ENCODE data around the gene ADARB2.

The ADARB2 gene

DNA sequence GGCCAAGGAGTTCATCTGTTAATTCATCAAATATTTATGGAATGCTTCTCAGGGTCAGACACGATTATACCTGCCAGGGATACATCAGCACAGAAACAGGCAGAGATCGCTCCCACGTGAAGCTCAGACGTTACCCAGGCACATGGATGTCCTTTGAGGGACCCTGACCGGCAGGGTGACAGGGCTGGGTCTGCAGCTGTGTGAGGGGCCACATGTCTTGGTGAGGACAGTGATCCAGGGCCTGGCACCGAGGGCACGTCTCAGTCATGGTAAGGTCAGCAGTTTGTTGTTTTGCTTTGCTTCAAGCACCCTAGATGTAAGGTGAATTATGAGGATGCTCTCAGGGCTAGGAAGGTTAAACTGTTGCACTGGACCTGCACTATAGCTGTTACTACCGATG lies 453.2 kb downstream of the ADARB2 start:
- DNase-seq (ENCODE audit: low read depth), result no peak

DNA sequence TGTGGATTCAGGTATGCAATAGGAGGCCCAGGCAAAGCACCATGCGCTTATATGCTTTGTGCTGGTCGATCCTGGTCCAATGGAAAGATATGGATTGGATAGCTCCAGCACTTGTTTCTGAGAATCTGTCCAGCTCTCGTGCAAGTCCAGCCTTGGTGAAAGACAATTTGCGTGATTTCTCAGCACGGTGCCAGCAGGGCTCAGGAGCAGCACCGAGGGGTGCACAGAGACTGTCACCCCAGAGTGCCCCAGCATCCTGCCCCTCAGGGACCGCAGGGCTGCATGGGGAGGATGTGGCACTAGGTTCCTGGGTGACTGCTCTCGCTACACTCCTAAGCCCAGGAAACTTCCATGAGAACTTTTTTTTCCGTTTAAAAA lies 455.9 kb downstream of the ADARB2 start:
- DNase-seq (ENCODE audit: low read depth), result no peak

DNA sequence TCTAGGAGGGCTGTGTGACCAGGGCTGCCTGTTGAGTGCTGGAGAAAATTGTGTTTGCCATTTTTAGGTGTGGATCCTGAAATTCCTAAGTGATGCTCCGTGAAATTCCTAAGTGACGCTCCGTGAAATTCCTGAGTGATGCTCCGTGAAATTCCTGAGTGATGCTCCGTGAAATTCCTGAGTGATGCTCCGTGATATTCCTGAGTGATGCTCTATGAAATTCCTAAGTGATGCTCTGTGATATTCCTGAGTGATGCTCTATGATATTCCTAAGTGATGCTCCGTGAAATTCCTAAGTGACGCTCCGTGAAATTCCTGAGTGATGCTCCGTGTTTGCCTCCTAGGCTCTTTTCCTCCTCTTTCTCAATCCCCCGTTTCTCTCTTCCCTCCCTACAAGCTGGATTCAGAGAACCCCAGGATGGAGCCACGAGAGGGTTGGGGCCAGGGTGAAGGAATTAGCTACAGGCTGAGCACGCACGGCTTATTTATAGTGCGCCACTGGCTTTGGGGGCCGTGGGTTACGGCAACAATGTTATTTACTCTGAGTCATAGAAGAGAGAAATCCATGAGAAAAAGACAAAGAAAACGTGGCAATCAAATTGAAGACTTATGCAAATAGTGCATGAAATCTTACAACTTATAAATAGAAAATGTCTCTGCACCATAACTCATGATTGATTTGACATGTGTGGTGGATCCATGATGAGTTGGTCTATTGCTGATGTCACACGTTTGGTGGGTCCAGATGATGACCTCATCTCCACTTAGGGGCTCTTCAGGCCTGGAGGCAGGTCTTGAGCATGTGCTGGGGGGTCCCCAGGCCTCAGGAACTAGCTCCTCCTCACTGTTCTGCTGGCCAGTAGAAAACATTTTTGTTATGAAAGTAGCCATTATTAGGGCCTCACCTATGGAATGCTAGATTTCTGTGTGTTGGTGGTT lies 456.6 kb downstream of the ADARB2 start:
- DNase-seq (ENCODE audit: low read depth), result no peak

DNA sequence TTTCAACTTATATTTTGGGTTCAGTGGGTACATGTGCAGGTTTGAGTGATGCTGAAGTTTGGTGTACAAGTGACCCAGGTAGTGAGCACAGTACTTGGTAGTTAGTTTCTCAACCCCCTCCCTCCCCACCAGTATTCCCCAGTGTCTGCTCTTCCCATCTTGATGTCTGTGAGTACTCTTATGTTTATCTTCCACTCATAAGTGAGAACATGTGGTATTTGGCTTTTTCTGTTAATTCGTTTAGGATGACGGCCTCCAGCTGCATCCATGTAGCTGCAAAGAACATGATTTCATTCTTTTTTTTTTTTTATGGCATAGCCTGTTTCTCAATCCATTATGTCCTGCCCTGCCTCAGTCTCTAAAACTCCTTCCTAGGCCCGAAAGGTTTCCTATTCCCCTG lies 459.0 kb downstream of the ADARB2 start:
- DNase-seq (ENCODE audit: low read depth), result no peak

DNA sequence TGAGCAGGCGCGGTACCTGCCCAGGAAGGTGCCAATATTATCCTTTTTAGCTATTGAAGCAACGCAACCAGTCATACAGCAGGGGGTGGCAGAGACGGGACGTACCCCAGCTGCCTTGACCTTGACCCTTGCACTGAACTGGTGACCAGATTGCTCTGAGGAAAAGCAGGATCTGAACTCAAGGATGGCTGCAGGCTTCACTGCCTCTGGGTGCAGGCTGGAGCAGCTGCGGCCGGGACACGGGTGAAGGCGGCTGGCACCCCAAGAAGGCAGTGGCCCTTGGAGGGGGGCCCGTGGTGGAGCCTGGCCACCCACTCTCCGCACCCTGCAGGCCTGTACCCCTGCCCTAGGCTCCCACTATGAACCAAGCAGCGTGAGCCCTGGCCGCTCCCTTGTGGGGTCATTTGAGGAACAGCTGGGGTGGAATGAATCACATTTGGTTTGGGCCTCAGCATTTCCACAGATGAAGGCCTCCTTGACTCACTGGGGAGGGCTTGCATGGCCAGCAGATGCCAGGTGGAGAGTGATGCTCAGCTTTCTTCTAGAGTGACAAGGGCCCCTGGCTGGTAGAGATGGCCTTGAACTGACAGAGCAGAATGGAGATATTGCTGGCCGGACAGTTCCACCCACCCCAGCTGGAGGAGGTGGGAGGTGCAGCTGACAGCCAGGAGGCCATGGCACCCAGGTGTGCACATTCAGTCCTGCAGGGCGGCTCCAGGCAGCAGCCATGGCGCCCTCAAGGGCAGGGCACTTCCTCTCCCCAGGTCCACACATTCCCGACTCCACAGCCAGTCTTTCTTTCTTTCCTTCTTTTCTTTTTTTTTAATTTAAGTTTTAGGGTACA lies 462.4 kb downstream of the ADARB2 start:
- DNase-seq (ENCODE audit: low read depth), result no peak

DNA sequence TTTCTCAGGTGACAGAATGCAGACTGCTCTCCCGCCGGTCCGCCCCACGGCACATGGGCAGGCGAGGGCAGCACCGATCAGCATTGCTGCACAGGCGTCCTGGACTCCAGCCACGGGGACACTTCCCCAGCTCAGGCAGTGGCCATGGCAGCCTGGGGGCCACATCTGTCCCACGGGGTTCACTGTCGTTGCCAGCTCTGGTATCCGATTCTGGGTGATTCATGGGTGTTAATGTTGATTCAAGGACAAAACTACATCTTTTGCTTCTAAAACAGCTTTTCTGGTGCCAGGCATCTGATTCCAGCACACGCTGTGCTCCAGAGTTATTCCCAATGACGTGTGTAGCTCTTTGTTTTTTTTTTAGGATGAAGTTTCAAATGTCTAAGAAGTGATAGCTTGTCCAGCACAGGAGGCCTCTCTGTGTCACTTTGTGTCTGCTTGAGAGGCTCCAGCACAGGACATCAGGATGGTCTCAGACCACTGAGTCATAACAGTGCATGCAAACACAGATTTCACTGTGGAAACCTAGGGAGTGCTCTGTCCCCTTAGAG lies 463.1 kb downstream of the ADARB2 start:
- DNase-seq (ENCODE audit: low read depth), result no peak

DNA sequence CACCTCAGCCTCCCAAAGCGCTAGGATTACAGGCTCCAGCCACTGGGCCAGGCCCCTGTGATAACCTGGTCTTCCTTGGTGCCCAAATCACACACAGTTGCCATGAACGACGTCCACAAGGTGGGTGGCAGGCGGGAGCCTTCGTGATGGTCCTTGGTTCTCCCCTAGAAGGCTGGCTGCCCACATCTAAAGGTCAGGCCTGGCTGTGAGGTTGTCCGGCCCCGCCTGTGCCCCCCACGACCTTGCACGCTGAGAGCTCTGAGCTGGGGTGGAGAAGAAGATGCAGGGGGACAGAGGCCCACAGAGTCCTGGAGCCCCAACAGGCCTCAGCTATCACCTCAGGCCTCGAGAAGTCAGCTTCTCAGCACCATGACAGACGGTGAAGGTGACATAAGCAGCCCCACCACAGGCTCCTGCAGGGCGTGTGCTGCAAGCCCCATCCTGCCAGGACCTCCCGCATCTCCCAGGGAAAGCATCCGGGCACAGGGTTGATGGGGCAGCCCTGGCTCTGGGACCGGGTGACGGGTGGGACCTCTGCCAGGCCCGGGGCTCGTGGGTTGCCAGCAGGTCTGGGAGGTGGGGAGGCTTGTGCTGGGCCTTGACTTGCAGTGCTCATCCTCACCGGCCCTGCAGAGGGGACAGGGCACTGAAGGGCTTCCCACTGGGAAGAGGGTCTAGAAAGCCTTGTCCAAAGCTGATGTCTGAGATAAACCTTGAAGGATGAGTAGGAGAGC lies 463.8 kb downstream of the ADARB2 start:
- DNase-seq (ENCODE audit: low read depth), result no peak

DNA sequence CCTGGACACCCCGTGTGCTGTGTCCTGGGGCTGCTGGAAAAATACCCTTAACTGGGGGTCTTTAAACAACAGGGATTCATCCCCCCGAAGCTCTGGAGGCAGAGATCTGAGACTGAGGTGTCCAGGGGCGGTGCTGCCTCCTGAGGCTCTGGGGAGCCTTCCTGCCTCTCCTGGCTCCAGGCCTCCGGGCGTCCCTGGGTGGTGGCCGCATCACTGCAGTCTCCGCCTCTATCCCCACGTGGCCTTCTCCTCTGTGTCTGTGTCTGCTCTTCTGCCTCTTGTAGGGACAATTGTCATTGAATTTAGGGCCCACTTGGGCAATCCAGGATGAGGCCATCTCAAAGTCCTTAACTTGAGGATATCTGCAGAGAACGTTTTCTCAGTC lies 464.6 kb downstream of the ADARB2 start:
- DNase-seq (ENCODE audit: low read depth), result no peak

DNA sequence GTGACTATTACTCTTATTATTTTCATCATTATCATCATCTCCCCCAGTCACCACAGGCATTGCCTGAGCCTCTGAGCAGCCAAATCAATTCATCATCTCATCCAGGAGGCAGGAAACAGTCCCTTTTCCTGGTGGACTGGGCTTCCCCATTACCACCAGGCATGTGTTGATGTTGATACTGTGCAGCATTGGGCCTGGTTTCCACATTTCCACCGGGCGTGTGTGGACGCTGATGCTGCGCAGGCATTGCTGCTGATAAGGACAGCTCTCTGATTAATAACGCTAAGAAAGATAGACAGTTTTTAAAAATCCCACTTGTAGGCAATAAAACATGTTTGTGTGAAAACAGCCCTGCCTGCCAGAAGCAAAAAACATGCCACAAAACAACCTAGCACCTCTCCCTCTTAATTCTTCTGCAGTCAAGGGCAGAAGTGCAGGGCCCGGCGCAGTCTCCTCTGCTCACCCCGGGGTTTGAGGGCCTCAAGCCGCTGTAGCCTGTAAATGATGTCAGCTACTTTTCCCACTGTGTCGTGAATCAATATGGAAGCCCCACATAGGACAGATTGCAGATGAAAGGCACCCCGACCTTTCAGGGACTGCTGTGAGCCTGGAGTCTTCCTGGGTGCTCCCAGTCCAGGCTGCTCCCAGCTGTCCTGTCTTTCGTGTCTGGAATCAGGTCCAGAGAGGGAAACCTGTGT lies 465.1 kb downstream of the ADARB2 start:
- DNase-seq (ENCODE audit: low read depth), result no peak

DNA sequence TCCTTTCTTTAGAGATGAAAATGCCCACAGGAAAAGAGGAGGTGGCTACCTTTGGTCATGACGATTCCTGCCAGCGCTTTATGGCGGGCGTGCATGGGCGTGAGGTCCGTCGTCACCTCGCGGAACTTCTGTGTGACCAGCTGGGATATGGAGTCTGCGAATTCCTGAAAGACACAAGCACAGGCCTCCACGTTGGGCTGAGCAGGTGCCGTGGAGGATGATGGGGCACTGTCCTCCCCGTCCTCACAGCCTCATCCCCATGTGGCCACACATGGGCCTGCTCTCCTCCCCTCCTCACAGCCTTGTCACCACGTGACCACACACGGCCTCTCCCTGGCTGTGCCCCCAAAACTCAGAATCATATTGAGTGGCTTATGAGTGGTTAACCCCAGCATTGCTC lies 466.4 kb downstream of the ADARB2 start:
- no peak for DNase-seq (ENCODE audit: low read depth)

DNA sequence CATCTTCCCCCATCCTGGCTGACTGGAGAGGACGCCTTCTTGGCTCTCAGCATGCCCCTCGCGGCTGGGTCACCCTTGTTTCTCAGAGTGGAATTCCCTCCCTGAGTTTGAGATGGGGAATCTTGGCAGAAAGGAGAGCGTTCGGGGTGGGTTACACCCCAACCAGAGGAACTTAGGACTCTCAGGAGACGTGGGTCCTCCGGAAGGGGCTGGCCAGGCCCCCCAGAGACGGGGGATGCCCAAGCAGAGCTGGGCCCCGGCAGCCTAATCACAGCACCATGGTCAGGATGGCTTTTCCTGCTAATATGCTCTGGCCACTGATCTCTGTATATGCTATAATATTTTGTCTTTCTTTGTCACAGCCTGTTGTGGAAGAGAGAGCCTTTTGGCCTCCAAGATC lies 466.8 kb downstream of the ADARB2 start:
- no peak for DNase-seq (ENCODE audit: low read depth)

DNA sequence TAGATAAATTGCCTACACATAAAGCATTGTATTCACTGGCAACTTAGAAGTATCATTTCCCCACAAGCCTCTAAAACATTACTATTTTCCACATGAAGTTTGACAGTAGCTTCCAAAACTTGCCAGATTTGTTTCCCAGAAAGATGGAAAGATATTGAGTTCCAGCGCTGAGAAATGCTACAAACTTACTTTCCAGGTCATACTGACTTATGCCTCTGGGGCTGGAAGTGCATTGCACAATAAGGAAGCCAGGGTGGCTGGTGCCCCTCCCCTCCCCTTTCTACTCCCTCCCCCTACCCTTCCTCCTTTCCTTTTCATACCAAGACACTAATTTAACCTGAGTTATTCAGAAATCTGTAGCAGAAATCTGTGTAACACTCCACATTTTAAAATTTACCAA lies 468.5 kb downstream of the ADARB2 start:
- no peak for DNase-seq (ENCODE audit: low read depth)

DNA sequence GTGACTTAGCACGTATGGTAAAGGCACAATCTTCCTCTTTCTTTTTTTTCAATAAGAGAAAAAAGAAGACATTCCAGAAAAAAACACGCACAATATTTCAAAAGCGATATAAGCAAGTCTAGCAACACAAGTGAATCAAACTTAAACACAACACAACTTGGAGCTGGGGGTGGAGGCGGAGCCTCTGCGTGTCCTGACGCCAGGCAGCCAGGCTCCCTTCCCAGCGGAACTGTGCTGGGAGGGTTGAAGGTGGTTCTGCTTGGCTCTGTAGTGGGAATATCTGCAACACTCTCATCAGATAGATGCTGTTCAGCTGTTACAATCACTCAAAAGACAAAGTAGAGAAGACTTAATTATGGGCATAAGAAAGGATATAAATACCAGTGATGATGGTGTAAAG lies 469.8 kb downstream of the ADARB2 start:
- DNase-seq (ENCODE audit: low read depth), result no peak

DNA sequence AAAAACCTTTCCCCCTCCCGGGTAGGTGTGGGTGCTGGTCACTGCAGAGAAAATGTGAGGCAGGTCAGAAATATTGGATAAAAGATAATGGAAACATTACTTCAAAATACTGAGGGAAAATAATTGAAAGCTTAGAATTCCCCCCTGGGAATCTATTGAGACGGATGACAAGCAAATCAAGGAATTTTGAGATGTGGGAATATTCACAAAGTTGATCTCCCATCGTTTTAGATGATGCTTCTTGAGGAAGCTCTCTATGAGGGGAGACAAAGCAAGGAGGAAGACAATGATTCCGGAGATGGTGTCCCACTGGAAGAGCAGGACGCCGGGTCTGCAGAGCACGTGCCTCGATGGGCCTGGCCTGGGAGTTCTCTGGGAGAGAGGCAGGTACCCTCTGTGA lies 470.2 kb downstream of the ADARB2 start:
- no peak for DNase-seq (ENCODE audit: low read depth)

DNA sequence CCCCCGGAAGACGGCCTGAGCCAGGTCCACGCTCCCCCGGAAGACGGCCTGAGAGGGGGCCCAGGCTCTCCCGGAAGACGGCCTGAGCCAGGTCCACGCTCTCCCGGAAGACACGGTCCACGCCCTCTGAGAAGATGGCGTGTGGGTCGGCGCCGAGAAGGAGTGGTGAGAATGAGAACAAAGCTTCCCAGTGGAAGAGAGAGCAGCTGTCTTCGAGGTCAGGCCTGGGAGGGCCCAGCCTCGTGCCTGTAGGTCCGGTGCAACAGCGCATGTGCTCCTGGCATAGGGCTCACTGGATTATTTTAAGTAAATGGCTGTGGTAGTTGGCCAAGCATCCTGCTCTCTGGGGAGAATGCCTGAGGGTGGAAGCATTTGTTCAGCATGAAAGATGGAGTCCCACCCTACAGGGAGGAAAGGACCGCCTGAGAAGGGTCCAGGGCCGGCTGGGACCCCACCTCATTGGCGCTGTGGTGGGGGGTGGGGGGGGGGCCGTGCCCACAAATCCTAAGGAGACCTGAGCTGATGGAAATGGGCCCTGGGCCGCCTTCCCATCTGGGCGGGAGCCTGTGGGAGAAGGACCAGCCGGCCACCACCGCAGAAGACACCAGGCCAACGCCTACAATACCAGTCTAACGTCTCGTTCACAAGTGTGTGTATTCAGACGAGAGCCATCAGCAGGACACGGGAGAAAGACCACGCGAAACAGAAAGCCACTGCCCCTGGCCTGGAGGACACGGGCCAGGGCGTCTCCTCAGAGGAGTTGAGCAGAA lies 471.1 kb downstream of the ADARB2 start:
- no peak for DNase-seq (ENCODE audit: low read depth)

DNA sequence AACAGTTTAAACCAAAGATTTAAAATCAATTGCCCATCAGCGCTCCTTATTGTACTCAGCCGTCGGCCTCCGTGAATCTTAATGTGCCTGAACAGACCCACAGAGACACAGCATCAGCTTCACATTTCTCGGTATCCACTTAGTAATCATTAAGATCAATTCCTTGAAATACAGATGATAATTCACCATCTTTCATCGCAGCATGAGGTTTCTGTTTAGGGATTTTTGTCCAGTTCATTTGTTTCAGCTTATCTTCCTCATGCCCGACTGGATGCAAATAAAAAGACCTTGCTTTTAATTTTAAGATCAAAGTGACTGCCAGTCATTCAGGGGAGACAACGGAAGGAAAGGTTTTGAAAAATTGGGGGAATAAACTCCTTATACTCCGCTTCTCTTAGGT lies 473.3 kb downstream of the ADARB2 start:
- DNase-seq (ENCODE audit: low read depth), result no peak

DNA sequence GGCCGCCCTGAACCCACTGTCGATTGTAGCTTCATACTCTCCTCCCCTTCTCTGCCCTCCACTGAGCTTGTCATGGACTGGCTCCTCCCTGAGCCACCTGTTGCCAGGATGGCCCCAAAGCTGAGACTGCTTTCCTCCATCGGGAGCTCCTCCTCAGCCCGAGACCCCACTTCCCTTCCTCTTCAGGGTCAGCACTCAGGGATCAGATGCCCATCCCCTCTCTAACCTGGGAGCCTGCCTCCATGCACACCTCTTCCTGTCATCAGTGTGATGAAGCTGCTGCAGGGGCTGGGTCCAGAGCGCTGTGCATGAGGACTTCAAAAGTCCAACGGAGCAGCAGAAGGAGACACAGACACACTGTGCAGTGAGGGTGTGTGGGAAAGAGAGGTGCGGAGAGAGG lies 480.1 kb downstream of the ADARB2 start:
- no peak for DNase-seq (ENCODE audit: low read depth)

DNA sequence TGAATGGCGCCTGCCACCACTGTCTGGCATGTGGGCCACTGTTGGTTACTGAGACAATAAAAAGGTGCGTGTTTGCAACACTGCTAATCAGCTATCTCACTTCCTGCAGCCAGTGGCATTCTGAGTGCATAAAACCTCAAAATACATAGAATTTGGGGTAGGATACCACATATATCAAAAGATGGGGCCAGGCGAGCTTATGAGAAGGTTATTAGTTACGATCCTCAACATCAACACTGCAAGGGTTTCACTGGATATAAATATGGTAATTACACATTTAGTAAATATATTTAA lies 480.9 kb downstream of the ADARB2 start:
- DNase-seq (ENCODE audit: low read depth), result no peak

DNA sequence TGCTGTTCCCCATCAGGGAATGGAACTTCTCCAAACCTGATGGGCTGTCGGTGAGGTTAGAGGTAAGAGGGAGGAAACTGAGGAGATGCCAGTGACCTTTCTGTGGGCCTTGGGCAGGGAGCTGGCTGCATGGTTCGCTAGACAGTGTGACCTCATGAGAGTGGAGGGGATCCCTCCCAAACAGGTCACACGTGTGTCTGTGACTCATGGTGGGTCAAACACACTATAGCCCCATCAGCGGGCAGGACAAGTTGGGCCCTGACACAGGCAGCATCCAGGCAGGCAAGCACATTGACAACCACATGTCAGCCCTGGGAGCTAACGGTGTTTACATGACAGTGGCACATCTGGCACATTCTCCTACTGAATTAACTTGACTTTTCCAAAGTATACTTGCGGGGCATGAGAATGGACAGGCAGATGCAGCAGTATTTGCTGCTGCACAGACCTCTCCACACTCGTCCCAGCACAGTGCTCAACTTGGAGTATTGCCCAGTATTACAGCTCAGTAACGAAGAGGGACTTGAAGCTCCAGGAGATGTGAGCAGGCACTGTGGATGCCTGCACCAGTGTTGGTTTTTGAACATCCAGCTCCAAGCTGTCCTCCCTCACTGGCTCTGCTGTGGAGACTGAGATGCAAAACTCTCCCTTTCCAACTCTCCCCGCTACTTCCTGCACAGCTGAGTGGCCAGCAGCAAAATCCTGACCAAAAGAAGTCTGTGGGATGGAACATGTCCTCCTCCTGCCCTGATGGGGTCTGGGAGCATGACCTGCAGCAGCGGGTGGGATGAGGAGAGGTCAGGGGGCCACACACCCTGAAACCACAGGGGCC lies 481.5 kb downstream of the ADARB2 start:
- no peak for DNase-seq (ENCODE audit: low read depth)

DNA sequence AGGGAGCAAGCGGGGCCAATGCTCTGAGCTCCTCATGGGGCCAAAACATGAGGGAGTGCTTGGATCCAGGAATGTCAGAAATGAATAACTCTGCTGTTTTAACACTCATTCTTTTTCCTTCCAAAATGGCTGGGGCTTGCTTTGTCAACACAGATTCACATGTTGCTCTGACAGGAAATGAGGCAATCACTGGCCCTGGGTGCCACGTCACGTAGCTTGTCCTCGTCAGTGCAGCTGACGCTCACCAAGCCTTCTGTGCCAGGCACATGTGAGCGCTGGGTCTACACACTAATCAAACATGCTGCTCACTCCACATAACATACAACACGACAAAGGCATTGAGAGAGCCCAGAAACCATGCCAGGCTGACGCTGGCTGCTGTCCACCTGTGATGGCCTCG lies 482.2 kb downstream of the ADARB2 start:
- DNase-seq (ENCODE audit: low read depth), result no peak
